HUDEP-2 (cell line): Measurements from ENCODE around the gene ASTN2.

Experiments used
- DNase-seq, 76 experiments: peaks; one replicate each; lab custom pipeline; 2025; ENCODE audit not compliant: unreplicated experiment in 76 of 76; lab: John Stamatoyannopoulos, UW

Gene ASTN2

DNA sequence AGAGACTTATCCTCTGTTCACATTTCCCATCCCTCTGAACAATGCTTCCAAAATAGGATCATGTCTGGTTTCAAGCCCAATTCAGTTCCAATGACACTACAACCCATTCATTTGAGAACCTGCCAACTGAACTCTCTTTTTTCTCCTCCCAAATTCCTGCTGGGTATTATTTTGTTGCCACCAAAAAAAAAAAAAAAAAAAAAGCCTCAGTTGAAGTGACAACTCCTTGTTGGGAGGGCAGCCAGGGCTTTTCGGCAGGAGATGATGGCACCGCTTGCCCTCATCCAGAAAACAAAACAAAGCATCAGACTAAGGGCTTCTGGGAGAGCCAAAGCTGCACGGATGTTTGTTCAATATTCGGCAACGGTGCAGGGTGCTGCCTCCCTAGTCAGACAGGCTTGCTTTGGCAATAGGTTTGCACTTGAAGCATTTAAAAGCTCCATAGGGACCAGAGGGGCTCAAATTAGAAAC is 758.3 kb downstream of the ASTN2 start:
- DNase-seq, result no peak

GRCh38 chr9:116654059-116654355 is 760.9 kb downstream of the ASTN2 start:
- no peak for DNase-seq

DNA sequence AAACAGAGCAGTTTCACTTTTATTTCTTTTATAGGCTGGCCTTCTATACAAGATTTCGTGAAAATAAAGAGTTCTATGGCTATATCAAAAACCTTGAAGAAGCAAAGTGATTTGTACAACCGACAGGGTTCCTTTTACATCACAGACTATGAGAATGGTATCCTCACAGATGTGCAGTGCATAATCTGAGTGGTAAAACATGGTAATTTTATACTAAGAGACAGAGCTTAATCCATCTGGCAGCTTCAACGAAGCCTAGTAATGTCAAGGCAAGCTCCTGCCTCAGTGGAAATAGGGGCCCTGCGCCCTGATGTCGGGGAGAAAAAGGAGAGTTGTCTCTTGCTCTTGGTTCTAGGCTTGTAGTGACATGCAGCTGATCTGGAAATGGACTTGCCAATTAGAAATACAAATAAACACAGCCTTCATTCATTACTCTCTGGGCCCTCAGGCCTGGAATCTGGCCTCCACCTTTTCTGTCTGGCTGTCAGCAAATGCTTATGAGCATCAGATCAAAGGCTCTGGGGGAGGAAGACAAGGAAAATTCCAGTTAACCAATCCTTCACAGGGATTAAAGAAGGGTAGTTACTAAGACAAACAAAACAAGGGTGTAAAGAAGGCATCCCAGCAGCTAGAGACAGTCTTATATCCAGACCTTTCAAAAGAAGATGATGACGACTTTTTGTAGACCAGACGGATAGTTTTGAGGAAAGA is 761.4 kb downstream of the ASTN2 start:
- DNase-seq, result no peak

DNA sequence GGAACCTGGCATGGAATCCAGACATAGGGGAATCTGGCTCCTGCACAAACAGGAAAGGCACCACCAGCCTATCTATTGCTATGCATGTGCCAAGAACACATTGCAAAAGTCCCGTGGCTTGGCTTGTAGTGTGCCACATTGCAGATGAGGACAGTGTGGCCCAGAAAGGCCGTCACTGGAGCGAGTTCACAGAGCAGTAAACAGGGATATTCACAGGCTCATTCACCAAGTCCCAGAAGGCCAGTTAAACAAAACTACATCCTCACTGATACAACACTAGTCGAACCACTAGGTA is 767.4 kb downstream of the ASTN2 start:
- DNase-seq, result no peak

GRCh38 chr9:116646661-116647514 is 768.0 kb downstream of the ASTN2 start:
- DNase-seq, result peak in 14 of 76 experiments; percentile 2 to 40 (median 12)

DNA sequence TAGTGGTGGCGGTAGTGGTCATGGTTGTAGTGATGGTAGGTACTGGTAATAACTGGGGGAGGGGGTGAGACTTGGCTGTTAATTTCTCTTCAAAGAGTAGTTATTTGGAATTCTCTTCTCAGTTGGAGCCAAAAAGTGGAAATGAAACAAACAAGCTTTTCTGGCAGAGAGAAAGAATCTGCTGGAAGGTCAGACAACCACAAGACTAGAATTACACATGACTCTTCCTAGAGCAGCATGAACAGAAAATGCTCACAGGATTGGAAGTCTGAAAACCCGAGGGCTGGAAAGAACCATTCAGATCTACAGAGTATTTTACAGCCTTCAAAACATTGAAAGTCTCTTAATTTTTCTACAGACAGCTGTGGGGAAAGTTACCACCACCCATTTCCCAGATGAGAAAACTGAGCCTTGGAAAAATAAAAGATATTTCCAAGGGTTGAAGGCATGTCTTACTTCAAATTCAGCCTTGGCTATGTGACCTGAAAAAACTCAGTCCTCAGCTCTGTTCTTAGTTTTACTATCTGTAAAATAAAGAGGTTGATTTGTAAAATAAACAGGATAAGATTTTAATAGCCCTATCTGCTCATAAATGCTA is 770.7 kb downstream of the ASTN2 start:
- DNase-seq, result no peak

DNA sequence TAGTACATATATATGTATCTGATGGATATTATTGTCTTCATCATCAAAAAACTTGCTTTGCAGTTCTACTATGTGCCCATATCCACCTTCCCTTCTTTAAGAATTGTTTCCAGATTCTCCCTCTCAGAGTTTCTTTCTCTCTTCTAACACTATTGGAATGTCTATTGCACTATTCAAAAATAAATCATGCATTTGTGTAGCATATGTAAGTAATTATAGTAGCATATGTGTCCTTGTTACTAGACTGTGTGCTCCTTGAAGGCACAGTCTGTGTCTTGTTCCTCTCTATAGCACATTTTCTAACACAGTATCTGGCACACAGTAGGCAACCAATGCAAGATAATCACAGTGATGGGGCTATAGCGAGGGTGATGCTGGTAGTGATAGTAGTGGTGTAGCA is 771.2 kb downstream of the ASTN2 start:
- DNase-seq, result no peak

GRCh38 chr9:116641292-116642059 is 773.4 kb downstream of the ASTN2 start:
- no peak for DNase-seq

DNA sequence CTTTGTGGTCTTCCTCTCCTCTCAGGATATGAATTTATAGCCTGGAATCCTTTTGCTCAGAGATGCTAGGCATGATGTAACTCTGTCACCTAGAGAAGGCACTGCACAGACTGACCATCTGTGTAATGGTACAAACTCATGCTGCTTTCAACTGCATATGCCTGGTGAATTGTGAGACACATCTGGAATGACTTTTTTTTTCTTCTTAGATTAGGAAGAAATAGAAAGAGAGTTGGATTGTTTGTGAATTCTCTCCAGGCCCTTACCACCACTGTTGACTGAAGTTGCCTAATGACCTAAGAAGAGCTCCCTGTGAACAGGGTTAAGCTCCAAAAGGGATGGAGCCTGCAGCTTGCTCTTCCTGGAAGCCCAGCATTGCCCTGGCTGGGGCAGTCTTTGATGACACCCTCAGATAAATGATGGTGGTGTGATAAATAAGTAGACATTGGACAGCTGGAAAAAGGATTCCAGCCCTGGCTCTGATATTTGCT is 775.6 kb downstream of the ASTN2 start:
- no peak for DNase-seq

GRCh38 chr9:116635908-116636307 is 778.9 kb downstream of the ASTN2 start:
- peak in 1 of 76 experiments; percentile 3 for DNase-seq

- DNase-seq, result peak in 1 of 76 experiments; percentile 8
Measured at GRCh38 chr9:116632990-116633838, 781.6 kb downstream of the ASTN2 start.

- DNase-seq, result no peak
Measured at GRCh38 chr9:116629634-116630033, 785.2 kb downstream of the ASTN2 start.

DNA sequence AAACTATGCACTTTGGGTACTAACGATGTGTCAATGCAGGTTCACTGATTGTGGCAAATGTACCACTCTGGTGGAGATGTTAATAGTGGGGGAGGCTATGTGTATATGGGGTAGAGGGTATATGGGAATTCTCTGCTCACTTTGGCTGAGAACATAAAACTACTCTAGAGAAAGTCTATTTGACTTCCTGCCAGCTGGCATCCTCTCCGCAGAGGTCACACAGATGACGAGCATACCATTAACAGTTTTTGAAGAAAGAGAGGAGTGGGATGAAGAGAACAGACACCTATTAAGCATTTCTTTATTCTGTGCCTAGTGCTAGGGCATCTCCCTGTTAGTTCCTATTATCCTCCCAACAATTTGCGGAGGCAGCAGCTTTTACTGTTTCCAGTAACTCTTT is 786.1 kb downstream of the ASTN2 start:
- DNase-seq, result no peak

DNA sequence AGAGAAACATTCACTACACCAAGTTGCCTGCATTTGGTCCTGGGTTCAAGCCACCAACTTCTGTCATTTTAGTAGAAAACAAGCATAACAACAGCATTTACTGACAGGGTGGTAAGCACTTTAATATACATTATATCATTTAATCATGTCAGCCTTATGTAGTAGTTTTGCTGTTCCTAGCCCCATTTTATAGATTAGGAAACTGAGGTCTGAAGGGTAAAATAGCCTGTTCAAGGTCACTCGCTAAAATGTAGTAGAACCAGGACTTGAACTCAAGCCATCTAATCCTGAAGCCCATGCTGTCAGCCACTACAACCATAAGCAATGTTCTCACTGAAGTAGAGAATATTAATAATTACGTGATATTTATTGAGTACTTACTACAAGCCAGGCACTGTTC is 787.4 kb downstream of the ASTN2 start:
- DNase-seq, result no peak

DNA sequence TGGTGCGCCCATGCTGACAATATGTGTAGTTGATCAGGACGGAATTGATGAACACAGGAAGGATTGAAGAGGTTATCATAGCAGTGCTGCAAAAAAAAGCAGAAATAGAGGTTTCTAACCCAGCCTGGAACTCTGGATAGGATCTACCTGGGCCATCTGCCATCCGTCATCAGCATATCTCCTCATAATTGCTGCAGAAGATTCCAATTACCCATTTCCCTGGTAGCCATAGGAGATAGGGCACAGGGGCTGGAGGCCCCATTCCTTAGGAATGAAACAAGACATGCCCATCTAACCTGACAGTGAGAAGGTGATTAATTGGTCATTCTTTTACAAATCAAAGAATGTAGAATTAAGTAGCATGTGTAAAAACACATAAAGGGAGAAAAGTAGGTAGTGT is 788.1 kb downstream of the ASTN2 start:
- no peak for DNase-seq

- DNase-seq, result no peak
Measured at GRCh38 chr9:116623715-116624114, 791.1 kb downstream of the ASTN2 start.

DNA sequence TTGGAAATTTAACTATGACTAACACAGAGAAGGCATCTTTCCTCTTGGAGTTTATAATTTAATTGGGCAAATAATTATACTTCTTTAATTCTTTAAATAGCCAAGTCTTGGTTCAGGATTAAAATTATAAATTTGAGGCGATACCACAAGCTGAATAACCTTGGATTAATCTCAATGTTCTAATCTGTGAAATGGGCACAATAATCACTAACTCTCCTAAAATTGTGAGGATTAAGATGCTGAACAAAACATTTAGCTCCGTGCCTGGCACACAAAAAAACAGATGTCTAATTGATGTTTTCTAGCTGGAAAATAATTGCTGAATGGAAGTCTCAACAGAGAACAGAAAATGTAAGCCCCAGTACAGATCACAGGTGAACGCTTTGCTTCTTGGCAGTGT is 797.5 kb downstream of the ASTN2 start:
- no peak for DNase-seq

- no peak for DNase-seq
Measured at GRCh38 chr9:116616304-116616914, 798.4 kb downstream of the ASTN2 start.

GRCh38 chr9:116608064-116608463 is 806.8 kb downstream of the ASTN2 start:
- DNase-seq, result no peak

- DNase-seq, result no peak
Measured at GRCh38 chr9:116605904-116606341, 808.9 kb downstream of the ASTN2 start.
